ENCODE data around the gene CEACAM8. TPM values are rescaled to one million over a fixed set of nuclear protein-coding genes. Genes with fewer than 3 reads are reported as not detected.
"Not testable (repeated sequence)": the region's sequence is repeated elsewhere in the genome, so short reads cannot be mapped to it uniquely, and the experiment has no call there.

The CEACAM8 gene
- total RNA-seq, 1 donor from 2014 or later = not detected

DNA sequence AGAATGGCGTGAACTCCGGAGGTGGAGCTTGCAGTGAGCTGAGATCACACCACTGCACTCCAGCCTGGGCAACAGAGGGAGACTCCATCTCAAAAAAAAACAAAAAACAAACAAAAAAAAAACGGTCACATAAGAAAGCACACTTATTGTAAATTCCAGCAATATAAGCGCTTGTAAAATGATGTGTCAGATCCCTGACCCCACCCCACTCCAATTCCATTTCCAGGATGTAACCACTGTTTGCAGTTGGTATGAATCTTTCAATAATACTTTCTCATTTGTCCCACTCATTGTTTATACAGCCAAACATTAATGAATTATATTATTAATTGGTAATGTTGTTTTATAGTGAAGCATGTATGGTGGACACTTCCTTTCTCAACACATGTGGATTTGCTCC is 50.6 kb downstream of the CEACAM8 start:
- no peak for DNase-seq (ENCODE audit: low read depth, low spot score)

GRCh38 chr19:42542791-42543190 is 51.9 kb downstream of the CEACAM8 start:
- DNase-seq (ENCODE audit: low read depth, low spot score) = no peak

DNA sequence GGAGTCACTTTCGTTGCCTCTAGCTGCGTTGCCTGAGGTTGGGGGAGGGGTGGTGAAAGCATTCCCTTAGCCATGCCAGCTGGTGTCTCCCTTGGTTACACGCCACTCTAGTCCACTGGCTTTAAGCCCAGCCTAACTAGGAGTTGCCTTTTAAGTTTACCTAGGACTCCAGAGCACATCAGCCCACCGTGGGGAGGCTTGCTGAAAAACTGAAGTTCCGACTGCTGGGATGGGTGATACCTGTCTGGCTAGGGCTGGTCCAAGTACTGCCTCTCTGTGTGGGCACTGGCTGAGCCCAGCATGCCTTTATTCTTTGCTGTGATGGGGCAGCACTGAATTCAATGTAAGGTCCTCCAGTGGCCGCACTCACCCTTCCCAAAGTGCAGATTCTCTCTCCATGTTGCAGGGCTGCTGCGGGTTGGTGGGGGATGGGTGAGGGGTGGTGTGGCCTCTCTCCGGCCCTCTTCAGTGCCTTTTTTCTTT is 54.6 kb downstream of the CEACAM8 start:
- no peak for DNase-seq (ENCODE audit: low read depth, low spot score)

GRCh38 chr19:42538841-42539709 is 55.6 kb downstream of the CEACAM8 start:
- DNase-seq (ENCODE audit: low read depth, low spot score) = no peak

DNA sequence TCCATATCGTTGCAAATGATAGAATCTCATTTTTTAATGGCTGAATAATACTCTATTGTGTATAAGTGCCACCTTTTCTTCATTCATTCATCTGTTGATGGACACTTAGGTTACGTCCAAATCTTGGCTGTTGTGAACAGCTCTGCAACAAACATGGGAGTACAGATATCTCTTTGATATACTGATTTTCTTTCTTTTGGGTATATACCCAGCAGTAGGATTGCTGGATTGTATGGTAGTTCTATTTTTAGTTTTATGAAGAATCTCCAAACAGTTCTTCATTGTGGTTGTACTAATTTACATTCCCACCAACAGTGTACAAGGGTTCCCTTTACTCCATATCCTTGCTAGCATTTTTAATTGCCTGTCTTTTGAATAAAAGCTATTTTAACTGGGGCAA is 59.4 kb downstream of the CEACAM8 start:
- not testable (repeated sequence) for DNase-seq (ENCODE audit: low read depth, low spot score)

- DNase-seq (ENCODE audit: low read depth, low spot score) = no peak
Observed at GRCh38 chr19:42534391-42534790, 60.3 kb downstream of the CEACAM8 start.

- DNase-seq (ENCODE audit: low read depth, low spot score) = no peak
Observed at GRCh38 chr19:42532891-42533290, 61.8 kb downstream of the CEACAM8 start.

- DNase-seq (ENCODE audit: low read depth, low spot score) = no peak
Observed at GRCh38 chr19:42531313-42531712, 63.4 kb downstream of the CEACAM8 start.

Other genes with a start within 250 kb of the CEACAM8 start
- gene CNFN, start 204.6 kb downstream of the CEACAM8 start, total RNA-seq = not detected in 2 replicates
- 4.8 and 9.1 TPM in 2 replicates for gene LIPE, start 167.5 kb downstream of the CEACAM8 start, total RNA-seq
- gene CXCL17, start 152.0 kb downstream of the CEACAM8 start, total RNA-seq = not detected in 2 replicates
- 0.26 and 0.46 TPM in 2 replicates for gene CEACAM1, start 66.4 kb downstream of the CEACAM8 start, total RNA-seq
- not detected in 2 replicates for gene PSG3, start 145.6 kb upstream of the CEACAM8 start, total RNA-seq
- gene PSG8, start 170.8 kb upstream of the CEACAM8 start, total RNA-seq = not detected in 2 replicates

All from pulmonary artery endothelial cell (primary cell).